Body of pancreas (tissue), 4 donors: Measurements from ENCODE around the gene ISM1. TPM values are rescaled to one million over a fixed set of nuclear protein-coding genes. Genes with fewer than 3 reads are reported as not detected.

ENCODE experiments used
- ATAC-seq: fragments of 150-250 bp; one replicate; pipeline ENCODE4 v1.9.1; 2016
- DNase-seq, 4 donors: peaks; one replicate each; pipeline ENCODE4 v3.0.0-alpha.2; 2019
- H3K27ac ChIP-seq, 4 donors: fragments of 200-600 bp; sonication (generic); 1 replicate in 3 of 4; 2 replicates in 1 of 4; pipeline versions ENCODE4 v1.5.1 to v1.6.1; 2016 to 2019; ENCODE audit warnings: mild to moderate bottlenecking in 1 of 4, mixed read lengths in 1 of 4, moderate library complexity in 1 of 4
- H3K27me3 ChIP-seq, 2 donors: fragments of 200-600 bp; sonication (generic); one replicate each; pipeline ENCODE4 v1.6.0; 2016; ENCODE audit warnings: mild to moderate bottlenecking in 1 of 2
- H3K36me3 ChIP-seq, 2 donors: fragments of 200-600 bp; sonication (generic); replicated peaks in 1 of 2; 2 replicates each; pipeline ENCODE4 v1.5.1; 2016; ENCODE audit warnings: low read depth in 2 of 2; ENCODE audit not compliant: insufficient read depth in 1 of 2
- H3K4me1 ChIP-seq: fragments of 200-600 bp; sonication (generic); one replicate; pipeline ENCODE4 v1.6.0; 2016
- H3K4me3 ChIP-seq, 2 donors: fragments of 200-600 bp; sonication (generic); 1 replicate in 1 of 2; 2 replicates in 1 of 2; pipeline ENCODE4 v1.5.1; 2016 to 2019
- H3K9me3 ChIP-seq, 3 donors: fragments of 200-600 bp; sonication (generic); 1 replicate in 2 of 3; 2 replicates in 1 of 3; pipeline ENCODE4 v1.5.1; 2016
- POLR2A ChIP-seq, 3 donors: fragments of 450-650 bp; IDR thresholded peaks; one replicate each; pipeline ENCODE4 v1.6.1; 2016; ENCODE audit warnings: antibody characterized with exemption in 3 of 3, mild to moderate bottlenecking in 2 of 3
- WGBS, 2 donors: methylation state at CpG; one replicate each; pipeline ENCODE4 v1.1.5; 2017; 5-methylcytosine and 5-hydroxymethylcytosine counted together
- intact Hi-C: fragments of 100-400 bp; cut with DNase I; formaldehyde crosslinking; loops from one replicate; pipeline ENCODE4 v1.15.1; 2023
- total RNA-seq, 2 donors: library from RNA; depleted of rRNA; stranded (reverse); fragments of >200 nt; gene quantifications; one replicate each; pipeline ENCODE4 v1.1.0, GENCODE V29; 2016
- TF ChIP-seq, protein P1 (sequence below), 7 experiments: fragments of 450-650 bp in 4 of 7; fragments of 200-600 bp in 3 of 7; sonication (generic) in 3 of 7; IDR thresholded peaks; one replicate each; pipeline ENCODE4 v1.5.1; 2016 to 2019; ENCODE audit warnings: antibody characterized with exemption in 7 of 7

The ISM1 gene
- total RNA-seq, 2 donors from 2014 or later: 2.6 to 3.1 TPM

DNA sequence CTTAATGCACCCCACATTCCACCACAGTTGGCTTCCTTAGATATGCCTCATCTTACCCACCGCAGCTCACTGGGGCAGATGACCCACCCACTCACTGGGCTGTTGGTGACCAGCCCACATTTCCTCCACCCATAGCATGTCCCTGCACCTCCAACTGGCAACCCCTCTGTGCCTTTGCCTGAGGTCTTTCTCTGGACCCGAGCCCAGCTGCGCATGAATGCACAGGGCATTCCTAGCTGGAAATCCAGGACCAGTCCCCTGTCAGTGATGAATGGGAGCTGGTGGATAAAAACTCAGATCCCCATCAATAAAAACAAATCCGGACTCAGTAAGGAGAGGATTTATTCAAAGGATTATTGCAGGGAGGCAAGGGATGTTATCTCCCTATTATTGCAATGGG, 75.0 kb downstream of the ISM1 start:
- no peak for ATAC-seq
- no peak overlapping the region for H3K4me3 ChIP-seq
- DNase-seq: no peak
- no peaks in the 10 kb centered on the region for H3K27me3 ChIP-seq
- H3K27ac ChIP-seq: no peak overlapping the region
- TF ChIP-seq, protein P1, sequence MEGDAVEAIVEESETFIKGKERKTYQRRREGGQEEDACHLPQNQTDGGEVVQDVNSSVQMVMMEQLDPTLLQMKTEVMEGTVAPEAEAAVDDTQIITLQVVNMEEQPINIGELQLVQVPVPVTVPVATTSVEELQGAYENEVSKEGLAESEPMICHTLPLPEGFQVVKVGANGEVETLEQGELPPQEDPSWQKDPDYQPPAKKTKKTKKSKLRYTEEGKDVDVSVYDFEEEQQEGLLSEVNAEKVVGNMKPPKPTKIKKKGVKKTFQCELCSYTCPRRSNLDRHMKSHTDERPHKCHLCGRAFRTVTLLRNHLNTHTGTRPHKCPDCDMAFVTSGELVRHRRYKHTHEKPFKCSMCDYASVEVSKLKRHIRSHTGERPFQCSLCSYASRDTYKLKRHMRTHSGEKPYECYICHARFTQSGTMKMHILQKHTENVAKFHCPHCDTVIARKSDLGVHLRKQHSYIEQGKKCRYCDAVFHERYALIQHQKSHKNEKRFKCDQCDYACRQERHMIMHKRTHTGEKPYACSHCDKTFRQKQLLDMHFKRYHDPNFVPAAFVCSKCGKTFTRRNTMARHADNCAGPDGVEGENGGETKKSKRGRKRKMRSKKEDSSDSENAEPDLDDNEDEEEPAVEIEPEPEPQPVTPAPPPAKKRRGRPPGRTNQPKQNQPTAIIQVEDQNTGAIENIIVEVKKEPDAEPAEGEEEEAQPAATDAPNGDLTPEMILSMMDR (IDR thresholded peaks at IDR 0.05): no peak
- TF ChIP-seq POLR2A (IDR thresholded peaks at IDR 0.05): no peak
- WGBS, 2 donors: 87 to 96% methylated on average over 4 of the region's 4 CpGs
- H3K9me3 ChIP-seq: no peaks in the 10 kb centered on the region
- intact Hi-C loops: no loop called here
- H3K4me1 ChIP-seq: no peaks in the 10 kb centered on the region
- H3K36me3 ChIP-seq: no peaks in the 10 kb centered on the region

DNA sequence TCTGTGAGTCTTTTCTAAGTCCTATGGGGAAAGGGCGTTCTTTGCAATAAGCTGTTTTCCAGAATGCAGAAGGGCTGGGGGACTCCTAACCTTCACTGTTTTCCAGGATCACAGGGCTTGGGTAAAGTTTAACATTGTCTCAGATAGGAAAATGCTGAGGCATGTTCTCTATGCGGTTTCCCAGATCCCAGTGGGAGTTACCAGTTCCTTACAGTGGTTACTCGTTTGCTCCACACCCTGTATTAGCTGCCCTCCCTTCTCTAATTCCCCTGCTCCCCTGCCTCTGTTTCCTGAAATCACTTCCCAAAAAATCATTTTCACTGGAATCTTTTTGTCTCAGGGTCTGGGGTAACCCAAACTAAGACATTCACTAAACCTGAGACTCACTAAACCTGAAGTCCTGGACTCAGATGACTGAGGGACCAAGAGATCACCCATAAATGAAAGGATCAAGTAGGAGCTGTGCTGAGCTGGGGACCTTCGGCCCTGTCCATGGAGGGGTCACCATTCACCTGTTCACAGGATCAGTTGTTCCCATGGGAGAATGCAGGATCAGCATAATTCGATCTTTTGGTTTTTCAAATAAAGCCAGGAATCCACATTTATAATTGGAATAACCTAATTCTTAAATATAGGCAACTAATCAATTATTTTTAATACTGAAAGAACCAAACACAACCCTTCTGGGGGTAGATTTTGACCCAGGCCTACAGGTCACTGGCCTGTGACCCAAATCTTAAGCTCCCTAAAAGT, 76.2 kb downstream of the ISM1 start:
- Histone ChIP-seq H3K36me3 (no peaks in the 10 kb centered on the region), H3K27ac (no peak overlapping the region), H3K27me3 (no peaks in the 10 kb centered on the region), H3K9me3 (no peaks in the 10 kb centered on the region), H3K4me1 (no peaks in the 10 kb centered on the region), H3K4me3 (no peak overlapping the region)
- no peak for ATAC-seq
- TF ChIP-seq, protein P1 (IDR thresholded peaks at IDR 0.05): no peak
- TF ChIP-seq POLR2A (IDR thresholded peaks at IDR 0.05): no peak
- DNase-seq: no peak
- 81% methylated on average over 5 of the region's 5 CpGs for WGBS, 2 donors
- intact Hi-C loops: no loop called here

DNA sequence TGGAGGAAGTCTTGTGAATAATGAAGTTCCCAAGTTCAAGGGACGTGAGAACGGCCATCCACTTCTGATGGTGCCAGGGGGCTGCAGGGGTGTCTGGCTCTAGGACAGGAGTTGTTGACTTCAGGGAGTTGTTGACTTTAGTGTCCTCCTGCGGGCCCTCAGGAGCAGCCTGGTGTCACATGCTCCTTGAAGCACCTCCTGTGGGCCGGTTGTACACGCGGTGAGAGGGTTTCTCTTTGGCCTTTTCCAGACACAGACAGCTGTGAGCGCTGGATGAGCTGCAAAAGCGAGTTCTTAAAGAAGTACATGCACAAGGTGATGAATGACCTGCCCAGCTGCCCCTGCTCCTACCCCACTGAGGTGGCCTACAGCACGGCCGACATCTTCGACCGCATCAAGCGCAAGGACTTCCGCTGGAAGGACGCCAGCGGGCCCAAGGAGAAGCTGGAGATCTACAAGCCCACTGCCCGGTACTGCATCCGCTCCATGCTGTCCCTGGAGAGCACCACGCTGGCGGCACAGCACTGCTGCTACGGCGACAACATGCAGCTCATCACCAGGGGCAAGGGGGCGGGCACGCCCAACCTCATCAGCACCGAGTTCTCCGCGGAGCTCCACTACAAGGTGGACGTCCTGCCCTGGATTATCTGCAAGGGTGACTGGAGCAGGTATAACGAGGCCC, 77.8 kb downstream of the ISM1 start:
- no peak for TF ChIP-seq POLR2A (IDR thresholded peaks at IDR 0.05)
- TF ChIP-seq, protein P1 (IDR thresholded peaks at IDR 0.05): no peak
- WGBS, 2 donors: 94% methylated on average over 22 to 29 of the region's 29 CpGs
- ATAC-seq (no peak), DNase-seq (no peak)
- Histone ChIP-seq H3K9me3 (no peaks in the 10 kb centered on the region), H3K27ac (no peak overlapping the region), H3K36me3 (no peaks in the 10 kb centered on the region), H3K4me3 (no peak overlapping the region), H3K27me3 (no peaks in the 10 kb centered on the region), H3K4me1 (no peaks in the 10 kb centered on the region)
- intact Hi-C loops: no loop called here

DNA sequence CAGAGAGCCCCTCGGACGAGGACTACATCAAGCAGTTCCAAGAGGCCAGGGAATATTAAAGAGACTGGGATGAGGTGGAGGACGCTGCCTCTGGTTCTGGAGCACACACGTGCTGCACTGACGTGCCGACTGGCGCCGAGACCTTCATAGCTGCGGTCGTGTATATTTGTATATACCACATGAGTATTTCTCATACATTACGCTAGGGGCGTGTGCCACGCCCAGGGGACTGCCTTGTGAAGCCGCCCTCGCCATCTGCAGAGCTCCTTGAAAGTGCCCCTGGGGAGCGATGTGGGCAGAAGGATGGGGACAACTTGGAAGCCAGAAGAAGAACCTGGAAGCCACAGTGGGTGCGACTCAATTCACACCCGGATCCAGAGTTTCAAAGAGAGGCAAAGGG, 78.3 kb downstream of the ISM1 start:
- no peaks in the 10 kb centered on the region for H3K36me3 ChIP-seq
- H3K4me1 ChIP-seq: no peaks in the 10 kb centered on the region
- intact Hi-C loops: no loop called here
- DNase-seq: no peak
- no peak overlapping the region for H3K4me3 ChIP-seq
- no peak for TF ChIP-seq POLR2A (IDR thresholded peaks at IDR 0.05)
- TF ChIP-seq, protein P1 (IDR thresholded peaks at IDR 0.05): no peak
- ATAC-seq: no peak
- H3K27me3 ChIP-seq: no peaks in the 10 kb centered on the region
- 89 to 95% methylated on average over 18 of the region's 18 CpGs for WGBS, 2 donors
- H3K27ac ChIP-seq: no peak overlapping the region
- H3K9me3 ChIP-seq: no peaks in the 10 kb centered on the region
